H9 (cell line): Measurements from ENCODE around the gene PEX7. TPM values are rescaled to one million over a fixed set of nuclear protein-coding genes. Genes with fewer than 3 reads are reported as not detected.

ENCODE experiments used
- DNase-seq: peaks from one replicate; pipeline ENCODE4 v3.0.0-alpha.2; 2017
- H2AFZ ChIP-seq: one replicate; pipeline ENCODE4 v1.6.1; 2013; ENCODE audit warnings: mild to moderate bottlenecking, low read length, control low read depth, moderate library complexity
- H2AK5ac ChIP-seq: 2 replicates; pipeline ENCODE4 v1.6.1; 2013; ENCODE audit warnings: low read length, control low read depth, mixed read lengths; ENCODE audit not compliant: insufficient read length
- H2BK120ac ChIP-seq: one replicate; pipeline ENCODE4 v1.6.1; 2013; ENCODE audit warnings: low read depth, mild to moderate bottlenecking, low read length, control low read depth, inconsistent platforms; ENCODE audit not compliant: poor library complexity, severe bottlenecking
- H2BK12ac ChIP-seq: 2 replicates; pipeline ENCODE4 v1.6.1; 2013; ENCODE audit warnings: low read length, control low read depth, mixed read lengths, low read depth; ENCODE audit not compliant: insufficient read length
- H2BK15ac ChIP-seq: 2 replicates; pipeline ENCODE4 v1.6.1; 2013; ENCODE audit warnings: low read depth, low read length, control low read depth
- H2BK20ac ChIP-seq: one replicate; pipeline ENCODE4 v1.6.1; 2013; ENCODE audit warnings: low read depth, mild to moderate bottlenecking, low read length, control low read depth, inconsistent platforms; ENCODE audit not compliant: poor library complexity, severe bottlenecking
- H2BK5ac ChIP-seq: 2 replicates; pipeline ENCODE4 v1.6.1; 2013; ENCODE audit warnings: low read length, control low read depth, mixed read lengths; ENCODE audit not compliant: insufficient read length
- H3K14ac ChIP-seq: 2 replicates; pipeline ENCODE4 v1.6.1; 2013; ENCODE audit warnings: low read length, control low read depth; ENCODE audit not compliant: insufficient read depth
- H3K18ac ChIP-seq: 2 replicates; pipeline ENCODE4 v1.6.1; 2013; ENCODE audit warnings: low read depth, mild to moderate bottlenecking, mixed read lengths, low read length, control low read depth; ENCODE audit not compliant: insufficient read length
- H3K23ac ChIP-seq: 2 replicates; pipeline ENCODE4 v1.6.1; 2013; ENCODE audit warnings: low read length, control low read depth, mixed read lengths, low read depth; ENCODE audit not compliant: insufficient read length
- H3K23me2 ChIP-seq: 2 replicates; pipeline ENCODE4 v1.6.1; 2013; ENCODE audit warnings: low read depth, mild to moderate bottlenecking, mixed read lengths, low read length, control low read depth; ENCODE audit not compliant: insufficient read length, poor library complexity, severe bottlenecking
- H3K27ac ChIP-seq: 2 replicates; pipeline ENCODE4 v1.5.1; 2013; ENCODE audit warnings: low read length, control low read depth, mixed read lengths, low read depth; ENCODE audit not compliant: insufficient read length
- H3K27me3 ChIP-seq: 2 replicates; pipeline ENCODE4 v1.6.1; 2013; ENCODE audit warnings: low read length, control low read depth, inconsistent platforms; ENCODE audit not compliant: insufficient read depth
- H3K4ac ChIP-seq: 2 replicates; pipeline ENCODE4 v1.6.1; 2013; ENCODE audit warnings: low read depth, mild to moderate bottlenecking, control low read depth, inconsistent platforms, low read length, moderate library complexity
- H3K4me1 ChIP-seq: 2 replicates; pipeline ENCODE4 v1.6.1; 2013; ENCODE audit warnings: low read length, control low read depth, inconsistent platforms; ENCODE audit not compliant: insufficient read depth
- H3K4me2 ChIP-seq: 2 replicates; pipeline ENCODE4 v1.6.1; 2013; ENCODE audit warnings: low read length, control low read depth, mixed read lengths; ENCODE audit not compliant: insufficient read length, insufficient read depth
- H3K56ac ChIP-seq: 2 replicates; pipeline ENCODE4 v1.6.1; 2013; ENCODE audit warnings: low read depth, mild to moderate bottlenecking, mixed read lengths, low read length, control low read depth; ENCODE audit not compliant: insufficient read length
- H3K79me1 ChIP-seq: 2 replicates; pipeline ENCODE4 v1.6.1; 2013; ENCODE audit warnings: low read depth, mild to moderate bottlenecking, moderate library complexity, low read length, control low read depth, inconsistent platforms; ENCODE audit not compliant: insufficient read depth, poor library complexity, severe bottlenecking
- H3K79me2 ChIP-seq: 2 replicates; pipeline ENCODE4 v1.6.1; 2013; ENCODE audit warnings: low read length, control low read depth, inconsistent platforms; ENCODE audit not compliant: insufficient read depth
- H3K9ac ChIP-seq: 2 replicates; pipeline ENCODE4 v1.6.1; 2013; ENCODE audit warnings: low read length, control low read depth, mixed read lengths; ENCODE audit not compliant: insufficient read length; ENCODE audit errors: extremely low read depth
- H3K9me3 ChIP-seq: one replicate; pipeline ENCODE4 v1.6.1; 2013; ENCODE audit warnings: low read depth, low read length, inconsistent platforms; ENCODE audit not compliant: control insufficient read depth
- H3T11ph ChIP-seq: one replicate; pipeline ENCODE4 v1.6.1; 2013; ENCODE audit warnings: mild to moderate bottlenecking, low read length, control low read depth, inconsistent platforms
- H4K20me1 ChIP-seq: one replicate; pipeline ENCODE4 v1.6.1; 2013; ENCODE audit not compliant: control insufficient read depth, insufficient read length, insufficient read depth
- H4K5ac ChIP-seq: 2 replicates; pipeline ENCODE4 v1.6.1; 2013; ENCODE audit warnings: low read depth, mild to moderate bottlenecking, mixed read lengths, low read length, control low read depth; ENCODE audit not compliant: insufficient read length
- H4K8ac ChIP-seq: replicated peaks from 2 replicates; pipeline ENCODE4 v1.6.1; 2013; ENCODE audit warnings: low read length, control low read depth, mixed read lengths, low read depth; ENCODE audit not compliant: insufficient read length
- H4K91ac ChIP-seq: 2 replicates; pipeline ENCODE4 v1.6.1; 2013; ENCODE audit warnings: low read depth, mild to moderate bottlenecking, moderate library complexity, mixed read lengths, low read length, control low read depth; ENCODE audit not compliant: insufficient read length
- H3K27ac Mint-ChIP-seq, 3 experiments: 2 replicates in 2 of 3; 3 replicates in 1 of 3; pipeline ENCODE4 v1.8.0; 2020 to 2021; ENCODE audit warnings: mixed read lengths in 3 of 3, mild to moderate bottlenecking in 1 of 3, moderate library complexity in 1 of 3
- H3K27me3 Mint-ChIP-seq: 2 replicates; pipeline ENCODE4 v1.8.0; 2021; ENCODE audit warnings: low read depth, mild to moderate bottlenecking, moderate library complexity, mixed read lengths
- H3K36me3 Mint-ChIP-seq, 3 experiments: 2 replicates in 2 of 3; 3 replicates in 1 of 3; pipeline ENCODE4 v1.8.0; 2020 to 2021; ENCODE audit warnings: low read depth in 3 of 3, mixed read lengths in 3 of 3; ENCODE audit not compliant: insufficient read depth in 1 of 3
- H3K4me1 Mint-ChIP-seq, 2 experiments: 2 replicates each; pipeline ENCODE4 v1.8.0; 2020; ENCODE audit warnings: mixed read lengths in 2 of 2
- H3K4me3 Mint-ChIP-seq, 2 experiments: 2 replicates in 1 of 2; 3 replicates in 1 of 2; pipeline ENCODE4 v1.8.0; 2020 to 2021; ENCODE audit warnings: mild to moderate bottlenecking in 2 of 2, mixed read lengths in 2 of 2, moderate library complexity in 1 of 2
- H3K9me3 Mint-ChIP-seq, 2 experiments: 2 replicates in 1 of 2; 3 replicates in 1 of 2; pipeline ENCODE4 v1.8.0; 2020; ENCODE audit warnings: mild to moderate bottlenecking in 2 of 2, mixed read lengths in 2 of 2, moderate library complexity in 1 of 2
- CTCF ChIP-seq: fragments of 200-600 bp; sonication (generic); conservative IDR thresholded peaks from 3 replicates; pipeline ENCODE4 v1.8.0; 2021; ENCODE audit warnings: antibody characterized with exemption, mild to moderate bottlenecking
- WGBS: extraction: QIAGEN DNeasy Blood & Tissue Kit; methylation state at CpG from one replicate; pipeline ENCODE4 v1.1.7; 2013; ENCODE audit warnings: missing lambda C conversion rate, low lambda C conversion rate, mixed read lengths; ENCODE audit not compliant: insufficient read length; ENCODE audit errors: extremely low coverage; 5-methylcytosine and 5-hydroxymethylcytosine counted together
- total RNA-seq: library from RNA; stranded (reverse); gene quantifications from 2 replicates; pipeline ENCODE4 v1.2.1, GENCODE V29; 2021

PEX7 gene
- total RNA-seq, 1 experiment from 2014 or later, result 8.4 TPM

GRCh38 chr6:136893187-136893586 is 70.8 kb downstream of the PEX7 start:
- no peaks in the 10 kb centered on the region for H3K9me3 Mint-ChIP-seq
- no peak for DNase-seq
- no peak overlapping the region for H3K27ac ChIP-seq
- WGBS, result no CpG with 5 or more reads among the region's 5 CpGs
- no peaks in the 10 kb centered on the region for H3K23me2 ChIP-seq
- no peak overlapping the region for H3K27ac Mint-ChIP-seq
- H3K23ac ChIP-seq, result no peak overlapping the region
- no peaks in the 10 kb centered on the region for H4K20me1 ChIP-seq
- no peak overlapping the region for H2AFZ ChIP-seq
- no peak for TF ChIP-seq CTCF
- H3K14ac ChIP-seq, result no peak overlapping the region
- H3K27me3 Mint-ChIP-seq, result no peaks in the 10 kb centered on the region
- H2BK20ac ChIP-seq, result no peak overlapping the region
- H3K9me3 ChIP-seq, result no peaks in the 10 kb centered on the region
- no peak overlapping the region for H2BK120ac ChIP-seq
- no peak overlapping the region for H3K56ac ChIP-seq
- H2BK12ac ChIP-seq, result no peak overlapping the region
- H3K27me3 ChIP-seq, result no peaks in the 10 kb centered on the region
- H3T11ph ChIP-seq, result no peak overlapping the region
- no peak overlapping the region for H3K18ac ChIP-seq
- no peak overlapping the region for H3K4me2 ChIP-seq
- H2AK5ac ChIP-seq, result no peak overlapping the region
- H3K79me2 ChIP-seq, result no peaks in the 10 kb centered on the region
- H2BK15ac ChIP-seq, result no peak overlapping the region
- no peaks in the 10 kb centered on the region for H3K79me1 ChIP-seq
- H3K9ac ChIP-seq, result no peak overlapping the region
- no peaks in the 10 kb centered on the region for H3K4me1 ChIP-seq
- H3K4me3 Mint-ChIP-seq, result no peak overlapping the region
- H4K91ac ChIP-seq, result no peak overlapping the region
- H2BK5ac ChIP-seq, result no peak overlapping the region
- H4K8ac ChIP-seq, result no peak overlapping the region
- no peaks in the 10 kb centered on the region for H3K4me1 Mint-ChIP-seq
- no peak overlapping the region for H3K4ac ChIP-seq
- H4K5ac ChIP-seq, result no peak overlapping the region
- 0 out of 7 replicates have a peak, but pooled peaks cover 0 to 1% (median 0%) of the 10 kb centered on the region in 3 experiments for H3K36me3 Mint-ChIP-seq
